K562 (cell line): Measurements from ENCODE around the gene PRDM12. TPM values are rescaled to one million over a fixed set of nuclear protein-coding genes. Genes with fewer than 3 reads are reported as not detected.

ENCODE experiments used
- ATAC-seq: fragments of 200-7000 bp; cut with Tn5 transposase; 3 replicates; pipeline ENCODE4 v1.9.1; 2020; ENCODE audit warnings: moderate library complexity
- BruUV-seq: library from RNA; stranded (reverse); fragments of 400-500 nt; replicated peaks from 2 replicates; lab custom pipeline; 2021; lab: Mats Ljungman, UMichigan
- CTCF ChIA-PET: fragments of 300-600 bp; formaldehyde crosslinking; extraction: SDS; loops from one replicate; lab custom pipeline; 2021; ENCODE audit warnings: low intra/inter-chr PET ratio; lab: Yijun Ruan, JAX
- POLR2A ChIA-PET: fragments of 300-600, 350-650 bp; sonication (Branson Sonifier 250); formaldehyde crosslinking; extraction: SDS; loops from one replicate; lab custom pipeline; 2021; ENCODE audit warnings: antibody characterized with exemption, inconsistent platforms; lab: Yijun Ruan, JAX
- DNase-seq, 4 experiments: peaks; one replicate each; pipeline versions ENCODE4 v3.0.0 to v3.0.0-alpha.2; 2011 to 2018; ENCODE audit warnings: low spot score in 3 of 4, mixed read lengths in 3 of 4; ENCODE audit errors: extremely low read depth in 1 of 4
- FAIRE-seq: peaks from 2 replicates; lab custom pipeline; 2011; peaks lifted over from hg19 to GRCh38; lab: Jason Lieb, UNC
- H2AFZ ChIP-seq: 2 replicates; pipeline ENCODE4 v1.6.0; 2011; ENCODE audit warnings: low read depth, low read length, control low read depth, inconsistent platforms
- H3K27ac ChIP-seq: fragments of 200-600 bp; 3 replicates; pipeline ENCODE4 v1.8.0; 2011; ENCODE audit warnings: low read depth, mild to moderate bottlenecking, control low read depth, inconsistent platforms, low read length, moderate library complexity, mixed read lengths; ENCODE audit errors: extremely low read depth
- H3K27me3 ChIP-seq, 2 experiments: fragments of 300-600 bp in 1 of 2; 2 replicates in 1 of 2; 3 replicates in 1 of 2; pipeline versions ENCODE4 v1.6.0 to v1.8.0; 2011; ENCODE audit warnings: inconsistent platforms in 2 of 2, low read length in 2 of 2, mild to moderate bottlenecking in 1 of 2, mixed read lengths in 1 of 2, moderate library complexity in 1 of 2; ENCODE audit not compliant: control insufficient read depth in 2 of 2, insufficient read depth in 2 of 2
- H3K36me3 ChIP-seq: fragments of 300-600 bp; 3 replicates; pipeline ENCODE4 v1.8.0; 2011; ENCODE audit warnings: mild to moderate bottlenecking, low read length, inconsistent platforms; ENCODE audit not compliant: control insufficient read depth, insufficient read depth
- H3K4me1 ChIP-seq, 2 experiments: fragments of 200-600 bp in 1 of 2; replicated peaks in 1 of 2; 2 replicates in 1 of 2; 3 replicates in 1 of 2; pipeline versions ENCODE4 v1.5.1 to v1.8.0; 2011; ENCODE audit warnings: inconsistent platforms in 2 of 2, low read length in 2 of 2, mild to moderate bottlenecking in 1 of 2, mixed read lengths in 1 of 2, moderate library complexity in 1 of 2; ENCODE audit not compliant: control insufficient read depth in 2 of 2, insufficient read depth in 2 of 2
- H3K4me2 ChIP-seq: 2 replicates; pipeline ENCODE4 v1.6.1; 2011; ENCODE audit warnings: low read length, control low read depth, inconsistent platforms, mixed read lengths; ENCODE audit not compliant: insufficient read depth
- H3K4me3 ChIP-seq: fragments of 200-600 bp; sonication (generic), shearing (Covaris generic); 2 replicates; pipeline ENCODE4 v1.5.1; 2016; ENCODE audit warnings: control low read depth, inconsistent platforms
- H3K79me2 ChIP-seq: fragments of 200-600 bp; 3 replicates; pipeline ENCODE4 v1.8.0; 2011; ENCODE audit warnings: low read length, inconsistent platforms; ENCODE audit not compliant: control insufficient read depth, insufficient read depth
- H3K9ac ChIP-seq, 2 experiments: 2 replicates each; pipeline versions ENCODE4 v1.6.0 to v1.6.1; 2011; ENCODE audit warnings: low read depth in 2 of 2, low read length in 2 of 2, control low read depth in 1 of 2, inconsistent platforms in 1 of 2, mild to moderate bottlenecking in 1 of 2, mixed read lengths in 1 of 2; ENCODE audit not compliant: insufficient read depth in 1 of 2
- H3K9me1 ChIP-seq: one replicate; pipeline ENCODE4 v1.6.0; 2011; ENCODE audit warnings: inconsistent platforms, mild to moderate bottlenecking, low read length, moderate library complexity; ENCODE audit not compliant: control insufficient read depth, insufficient read depth
- H3K9me3 ChIP-seq: replicated peaks from 2 replicates; pipeline ENCODE4 v1.5.1; 2011; ENCODE audit warnings: low read depth, low read length, inconsistent platforms; ENCODE audit not compliant: control insufficient read depth, insufficient read depth
- H4K20me1 ChIP-seq: replicated peaks from 2 replicates; pipeline ENCODE4 v1.6.1; 2011; ENCODE audit warnings: low read length, inconsistent platforms, mixed read lengths; ENCODE audit not compliant: control insufficient read depth, insufficient read depth
- CEBPB ChIP-seq: fragments of 450-650 bp; IDR thresholded peaks from 2 replicates; pipeline ENCODE4 v1.6.1; 2016; ENCODE audit warnings: missing genetic modification characterization, missing compliant biosample characterization
- NR4A1 ChIP-seq, 2 experiments: fragments of 250-450 bp in 1 of 2; fragments of 450-650 bp in 1 of 2; sonication (Bioruptor Pico) in 1 of 2; IDR thresholded peaks; 2 replicates each; pipeline versions ENCODE4 v1.4.0 to v1.6.1; 2016 to 2020; ENCODE audit warnings: mild to moderate bottlenecking in 2 of 2, missing compliant biosample characterization in 1 of 2, missing genetic modification characterization in 1 of 2, moderate library complexity in 1 of 2
- TSC22D4 ChIP-seq: fragments of 450-650 bp; IDR thresholded peaks from 2 replicates; pipeline ENCODE4 v1.6.1; 2016; ENCODE audit warnings: missing genetic modification characterization, missing biosample characterization, control low read depth
- ZNF324 ChIP-seq: fragments of 250-450 bp; sonication (Bioruptor Pico); IDR thresholded peaks from 2 replicates; pipeline ENCODE4 v1.4.0; 2020; ENCODE audit warnings: mild to moderate bottlenecking
- WGBS: fragments of 100-300 bp; shearing (Covaris generic); methylation state at CpG from one replicate; pipeline ENCODE4 v1.1.6; 2016; ENCODE audit warnings: low coverage, mixed read lengths; ENCODE audit not compliant: insufficient coverage; ENCODE audit errors: missing lambda C conversion rate; 5-methylcytosine and 5-hydroxymethylcytosine counted together
- in situ Hi-C: fragments of 300-500 bp; cut with MboI; formaldehyde crosslinking; loops from 4 replicates; pipeline ENCODE4 v1.15.0; 2018; ENCODE audit warnings: inconsistent platforms, mixed read lengths
- intact Hi-C: fragments of 100-400 bp; cut with micrococcal nuclease; formaldehyde crosslinking; loops from 2 replicates; pipeline ENCODE4 v1.14.2; 2022
- polyA plus RNA-seq, 8 experiments: library from polyadenylated mRNA; depleted of rRNA in 4 of 8; stranded (reverse) in 5 of 8; unstranded in 3 of 8; fragments of >200 nt; fragmentation: Nextera tagmentation in 2 of 8; fragmentation: Illumina TruSeq in 1 of 8; extraction: Ambion mirVana in 2 of 8; extraction: Trizol in 1 of 8; gene quantifications; 2 replicates each; pipeline versions ENCODE4 v1.2.1 to v1.2.3, GENCODE V29; 2011 to 2014; ENCODE audit warnings: inconsistent platforms in 1 of 8, missing spikeins in 1 of 8
- total RNA-seq, 7 experiments: library from RNA; depleted of rRNA in 6 of 7; stranded (reverse); fragments of >200 nt in 6 of 7; fragmentation: Illumina TruSeq in 2 of 7; extraction: Trizol in 2 of 7; gene quantifications; 2 replicates each; pipeline versions ENCODE4 v1.2.1 to v1.2.3, GENCODE V29; 2011 to 2021; ENCODE audit warnings: low replicate concordance in 1 of 7
- TF ChIP-seq, protein P1 (sequence below), 3 experiments: IDR thresholded peaks in 2 of 3; conservative IDR thresholded peaks in 1 of 3; 2 replicates each; pipeline ENCODE4 v1.5.1; 2011 to 2012; ENCODE audit warnings: low read length in 3 of 3, mild to moderate bottlenecking in 3 of 3, control low read depth in 2 of 3, improper control_type of control experiment in 1 of 3, inconsistent platforms in 1 of 3, low read depth in 1 of 3, mixed read lengths in 1 of 3, moderate library complexity in 1 of 3; ENCODE audit not compliant: insufficient read depth in 2 of 3
- TF ChIP-seq, protein P2 (sequence below): sonication (generic); formaldehyde crosslinking; IDR thresholded peaks from 2 replicates; pipeline ENCODE4 v1.5.0; 2020; ENCODE audit warnings: missing genetic modification reagents
- TF ChIP-seq, protein P3 (sequence below): sonication (generic); formaldehyde crosslinking; IDR thresholded peaks from 2 replicates; pipeline ENCODE4 v1.8.0; 2023; ENCODE audit warnings: missing genetic modification reagents, mild to moderate bottlenecking, borderline replicate concordance

Gene PRDM12
- total and polyA plus RNA-seq, 9 of the 15 experiments (the other 6 are each of a cell fraction or from before 2014, with no cell fraction given) = 0.04 to 0.22 (median 0.07) TPM; not detected in 3

DNA sequence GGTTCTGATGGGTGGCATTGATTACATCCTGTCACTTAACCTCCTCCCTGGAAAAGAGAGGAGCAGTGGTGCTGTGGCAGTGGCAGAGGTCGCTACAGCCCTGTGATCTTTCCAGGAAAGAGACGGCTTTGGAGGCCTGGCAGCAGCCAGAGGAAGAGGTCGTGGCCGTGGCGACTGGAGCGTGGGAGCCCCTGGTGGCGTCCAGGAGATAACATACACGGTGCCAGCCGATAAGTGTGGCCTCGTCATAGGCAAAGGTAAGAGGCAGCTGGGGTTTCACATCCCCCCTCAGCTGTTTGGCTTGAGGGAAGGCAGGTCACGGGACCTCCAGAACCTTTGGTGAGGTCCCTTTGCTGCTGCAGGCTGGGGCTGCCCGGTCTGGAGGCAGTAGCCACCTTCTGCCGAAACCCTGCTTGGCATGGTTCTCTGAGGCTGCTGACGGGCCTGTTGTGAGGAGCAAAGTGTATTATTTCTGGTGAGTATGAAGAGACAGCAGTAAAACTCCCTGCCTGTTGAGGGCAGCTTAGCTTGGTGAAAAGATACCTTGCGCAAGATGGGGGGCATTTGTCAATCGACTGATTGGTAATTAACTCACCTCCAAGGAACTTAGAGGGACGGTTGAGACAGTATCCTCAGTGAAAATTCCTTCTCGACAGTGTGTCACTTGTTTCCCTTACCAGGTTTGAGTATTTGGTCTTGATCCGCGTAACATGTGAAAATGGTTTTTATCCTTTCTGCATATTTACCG, 38.0 kb upstream of the PRDM12 start:
- TF ChIP-seq TSC22D4 (tag) (no peak), NR4A1 (CRISPR knock-in tag; IDR thresholded peaks at IDR 0.05) (no peak), NR4A1 (tag; IDR thresholded peaks at IDR 0.05) (no peak), CEBPB (tag) (peak; percentile 49; the same call in 1 of the 2 replicates), ZNF324 (CRISPR knock-in tag) (no peak)
- TF ChIP-seq, protein P1, sequence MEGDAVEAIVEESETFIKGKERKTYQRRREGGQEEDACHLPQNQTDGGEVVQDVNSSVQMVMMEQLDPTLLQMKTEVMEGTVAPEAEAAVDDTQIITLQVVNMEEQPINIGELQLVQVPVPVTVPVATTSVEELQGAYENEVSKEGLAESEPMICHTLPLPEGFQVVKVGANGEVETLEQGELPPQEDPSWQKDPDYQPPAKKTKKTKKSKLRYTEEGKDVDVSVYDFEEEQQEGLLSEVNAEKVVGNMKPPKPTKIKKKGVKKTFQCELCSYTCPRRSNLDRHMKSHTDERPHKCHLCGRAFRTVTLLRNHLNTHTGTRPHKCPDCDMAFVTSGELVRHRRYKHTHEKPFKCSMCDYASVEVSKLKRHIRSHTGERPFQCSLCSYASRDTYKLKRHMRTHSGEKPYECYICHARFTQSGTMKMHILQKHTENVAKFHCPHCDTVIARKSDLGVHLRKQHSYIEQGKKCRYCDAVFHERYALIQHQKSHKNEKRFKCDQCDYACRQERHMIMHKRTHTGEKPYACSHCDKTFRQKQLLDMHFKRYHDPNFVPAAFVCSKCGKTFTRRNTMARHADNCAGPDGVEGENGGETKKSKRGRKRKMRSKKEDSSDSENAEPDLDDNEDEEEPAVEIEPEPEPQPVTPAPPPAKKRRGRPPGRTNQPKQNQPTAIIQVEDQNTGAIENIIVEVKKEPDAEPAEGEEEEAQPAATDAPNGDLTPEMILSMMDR (IDR thresholded peaks at IDR 0.05 in 2 of 3, conservative IDR thresholded peaks at IDR 0.05 in 1 of 3; ENCODE audit: insufficient read depth in 2 of 3, low read depth in 1 of 3, low read length in 3 of 3) = 0 out of 6 replicates have a peak, but pooled peaks have one; percentile 4 to 28 (median 5)
- TF ChIP-seq, protein P2, sequence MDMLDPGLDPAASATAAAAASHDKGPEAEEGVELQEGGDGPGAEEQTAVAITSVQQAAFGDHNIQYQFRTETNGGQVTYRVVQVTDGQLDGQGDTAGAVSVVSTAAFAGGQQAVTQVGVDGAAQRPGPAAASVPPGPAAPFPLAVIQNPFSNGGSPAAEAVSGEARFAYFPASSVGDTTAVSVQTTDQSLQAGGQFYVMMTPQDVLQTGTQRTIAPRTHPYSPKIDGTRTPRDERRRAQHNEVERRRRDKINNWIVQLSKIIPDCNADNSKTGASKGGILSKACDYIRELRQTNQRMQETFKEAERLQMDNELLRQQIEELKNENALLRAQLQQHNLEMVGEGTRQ = no peak
- TF ChIP-seq, protein P3, sequence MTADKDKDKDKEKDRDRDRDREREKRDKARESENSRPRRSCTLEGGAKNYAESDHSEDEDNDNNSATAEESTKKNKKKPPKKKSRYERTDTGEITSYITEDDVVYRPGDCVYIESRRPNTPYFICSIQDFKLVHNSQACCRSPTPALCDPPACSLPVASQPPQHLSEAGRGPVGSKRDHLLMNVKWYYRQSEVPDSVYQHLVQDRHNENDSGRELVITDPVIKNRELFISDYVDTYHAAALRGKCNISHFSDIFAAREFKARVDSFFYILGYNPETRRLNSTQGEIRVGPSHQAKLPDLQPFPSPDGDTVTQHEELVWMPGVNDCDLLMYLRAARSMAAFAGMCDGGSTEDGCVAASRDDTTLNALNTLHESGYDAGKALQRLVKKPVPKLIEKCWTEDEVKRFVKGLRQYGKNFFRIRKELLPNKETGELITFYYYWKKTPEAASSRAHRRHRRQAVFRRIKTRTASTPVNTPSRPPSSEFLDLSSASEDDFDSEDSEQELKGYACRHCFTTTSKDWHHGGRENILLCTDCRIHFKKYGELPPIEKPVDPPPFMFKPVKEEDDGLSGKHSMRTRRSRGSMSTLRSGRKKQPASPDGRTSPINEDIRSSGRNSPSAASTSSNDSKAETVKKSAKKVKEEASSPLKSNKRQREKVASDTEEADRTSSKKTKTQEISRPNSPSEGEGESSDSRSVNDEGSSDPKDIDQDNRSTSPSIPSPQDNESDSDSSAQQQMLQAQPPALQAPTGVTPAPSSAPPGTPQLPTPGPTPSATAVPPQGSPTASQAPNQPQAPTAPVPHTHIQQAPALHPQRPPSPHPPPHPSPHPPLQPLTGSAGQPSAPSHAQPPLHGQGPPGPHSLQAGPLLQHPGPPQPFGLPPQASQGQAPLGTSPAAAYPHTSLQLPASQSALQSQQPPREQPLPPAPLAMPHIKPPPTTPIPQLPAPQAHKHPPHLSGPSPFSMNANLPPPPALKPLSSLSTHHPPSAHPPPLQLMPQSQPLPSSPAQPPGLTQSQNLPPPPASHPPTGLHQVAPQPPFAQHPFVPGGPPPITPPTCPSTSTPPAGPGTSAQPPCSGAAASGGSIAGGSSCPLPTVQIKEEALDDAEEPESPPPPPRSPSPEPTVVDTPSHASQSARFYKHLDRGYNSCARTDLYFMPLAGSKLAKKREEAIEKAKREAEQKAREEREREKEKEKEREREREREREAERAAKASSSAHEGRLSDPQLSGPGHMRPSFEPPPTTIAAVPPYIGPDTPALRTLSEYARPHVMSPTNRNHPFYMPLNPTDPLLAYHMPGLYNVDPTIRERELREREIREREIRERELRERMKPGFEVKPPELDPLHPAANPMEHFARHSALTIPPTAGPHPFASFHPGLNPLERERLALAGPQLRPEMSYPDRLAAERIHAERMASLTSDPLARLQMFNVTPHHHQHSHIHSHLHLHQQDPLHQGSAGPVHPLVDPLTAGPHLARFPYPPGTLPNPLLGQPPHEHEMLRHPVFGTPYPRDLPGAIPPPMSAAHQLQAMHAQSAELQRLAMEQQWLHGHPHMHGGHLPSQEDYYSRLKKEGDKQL = no peak
- CTCF ChIA-PET = no interaction called here
- 80% methylated on average over 21 of the region's 21 CpGs for WGBS
- FAIRE-seq (no peak), ATAC-seq (no peak), DNase-seq (no peak)
- H3K79me2 ChIP-seq = no peaks in the 10 kb centered on the region
- in situ Hi-C loops (no loop called here), intact Hi-C loops (no loop called here)
- no TSS peak for BruUV-seq
- no peak overlapping the region for H3K4me3 ChIP-seq
- no peak overlapping the region for H3K4me2 ChIP-seq
- no peaks in the 10 kb centered on the region for H3K27me3 ChIP-seq
- peaks cover 9% of the 10 kb centered on the region for H4K20me1 ChIP-seq
- no peak overlapping the region for H3K27ac ChIP-seq
- peaks cover 86% of the 10 kb centered on the region; the same call in 2 of the 3 replicates for H3K36me3 ChIP-seq
- no peak overlapping the region for H3K9ac ChIP-seq
- POLR2A ChIA-PET = interaction anchor here (0.6 kb wide), 1 partner anchor 55 kb away, joined by 3 read pairs; no protein-coding TSS in a partner anchor
- H3K9me3 ChIP-seq = no peaks in the 10 kb centered on the region
- H2AFZ ChIP-seq = no peak overlapping the region
- no peaks in the 10 kb centered on the region for H3K9me1 ChIP-seq
- H3K4me1 ChIP-seq = no peaks in the 10 kb centered on the region
